HUES64 (cell line): Measurements from ENCODE around the gene CDAN1.

Experiments
- H3K27ac ChIP-seq: 2 replicates; pipeline ENCODE4 v1.7.0; 2013; ENCODE audit warnings: low read depth, low read length, inconsistent platforms
- H3K27me3 ChIP-seq: 2 replicates; pipeline ENCODE4 v1.6.1; 2013; ENCODE audit warnings: mild to moderate bottlenecking, low read length; ENCODE audit not compliant: insufficient read depth
- H3K36me3 ChIP-seq: 2 replicates; pipeline ENCODE4 v1.6.1; 2013; ENCODE audit warnings: mild to moderate bottlenecking, low read length; ENCODE audit not compliant: insufficient read depth
- H3K4me1 ChIP-seq: 2 replicates; pipeline ENCODE4 v1.6.1; 2013; ENCODE audit warnings: mild to moderate bottlenecking, low read length, moderate library complexity; ENCODE audit not compliant: insufficient read depth
- H3K4me3 ChIP-seq: 2 replicates; pipeline ENCODE4 v1.5.1; 2013; ENCODE audit warnings: mild to moderate bottlenecking, low read length, moderate library complexity
- H3K9ac ChIP-seq: 2 replicates; pipeline ENCODE4 v1.6.1; 2013; ENCODE audit warnings: mild to moderate bottlenecking, low read depth, low read length
- H3K9me3 ChIP-seq: 2 replicates; pipeline ENCODE4 v1.6.1; 2013; ENCODE audit warnings: low read depth, low read length; ENCODE audit not compliant: insufficient read depth
- WGBS: fragments of 150-250, 120-280 bp; methylation state at CpG from one replicate; pipeline ENCODE4 v1.1.7; 2013; ENCODE audit warnings: missing lambda C conversion rate; 5-methylcytosine and 5-hydroxymethylcytosine counted together

Gene CDAN1

DNA sequence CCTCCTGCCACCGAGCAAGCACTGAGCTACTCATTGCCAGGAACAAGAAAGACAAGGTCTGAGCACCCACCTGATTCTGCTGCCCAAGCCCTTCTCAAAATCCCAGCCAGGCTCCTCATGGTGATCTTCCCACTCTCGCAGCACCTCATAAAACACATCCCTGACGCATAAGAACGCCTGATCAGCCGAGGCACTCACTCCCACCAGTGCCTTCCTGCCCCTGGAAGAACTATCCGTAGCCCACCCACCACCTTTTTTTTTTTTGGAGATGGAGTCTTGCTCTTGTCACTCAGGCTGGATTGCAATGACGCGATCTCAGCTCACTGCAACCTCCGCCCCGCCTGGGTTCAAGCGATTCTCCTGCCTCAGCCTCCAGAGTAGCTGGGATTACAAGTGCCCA lies 3.9 kb downstream of the CDAN1 start:
- Histone ChIP-seq H3K36me3 (peaks cover 63% of the 10 kb centered on the region), H3K4me3 (no peak overlapping the region), H3K27ac (no peak overlapping the region), H3K4me1 (peaks cover 11% of the 10 kb centered on the region), H3K9me3 (no peaks in the 10 kb centered on the region), H3K27me3 (peaks cover 5% of the 10 kb centered on the region; the same call in 1 of the 2 replicates), H3K9ac (no peak overlapping the region)
- WGBS, result 92% methylated on average over 11 of the region's 11 CpGs

DNA sequence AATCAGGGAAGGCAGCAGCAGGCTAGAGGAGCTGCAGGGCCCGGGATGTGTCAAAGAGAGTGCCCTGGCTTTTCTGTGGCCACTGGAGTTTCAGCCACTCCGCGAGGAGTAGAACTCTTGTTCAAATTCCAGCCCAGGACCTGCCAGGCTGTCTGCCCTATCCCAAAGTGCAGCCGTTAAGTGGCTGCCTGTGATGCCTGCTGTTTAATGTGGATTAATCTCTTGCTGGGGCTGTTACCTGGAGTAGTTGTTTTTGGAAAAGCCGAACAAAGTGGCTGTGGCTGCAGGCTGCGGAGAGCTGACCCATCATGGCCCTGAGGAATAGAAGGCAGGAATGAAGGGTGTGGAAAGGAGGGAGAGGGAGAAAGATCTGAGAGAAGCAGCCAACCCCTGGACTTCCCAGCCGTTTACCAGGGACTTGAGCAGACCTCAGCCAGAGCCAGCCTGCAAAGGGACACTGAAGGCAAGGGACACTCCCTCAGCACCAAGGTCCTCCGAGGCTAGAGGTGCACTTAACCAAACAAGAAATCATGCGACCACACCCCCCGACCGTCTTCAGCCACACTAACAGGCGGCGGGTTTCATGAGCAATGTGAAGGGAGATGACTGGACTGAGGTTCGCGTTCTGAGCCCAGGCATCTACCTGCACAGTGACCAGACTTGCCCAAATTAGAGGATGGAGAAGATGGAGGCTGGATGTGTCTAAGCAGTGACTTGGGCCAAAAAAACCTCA lies 4.7 kb downstream of the CDAN1 start:
- Histone ChIP-seq H3K27ac (no peak overlapping the region), H3K4me1 (peaks cover 17% of the 10 kb centered on the region), H3K9ac (no peak overlapping the region), H3K27me3 (peaks cover 5% of the 10 kb centered on the region; the same call in 1 of the 2 replicates), H3K36me3 (peaks cover 69% of the 10 kb centered on the region), H3K9me3 (no peaks in the 10 kb centered on the region), H3K4me3 (no peak overlapping the region)
- WGBS, result 94% methylated on average over 15 of the region's 15 CpGs

DNA sequence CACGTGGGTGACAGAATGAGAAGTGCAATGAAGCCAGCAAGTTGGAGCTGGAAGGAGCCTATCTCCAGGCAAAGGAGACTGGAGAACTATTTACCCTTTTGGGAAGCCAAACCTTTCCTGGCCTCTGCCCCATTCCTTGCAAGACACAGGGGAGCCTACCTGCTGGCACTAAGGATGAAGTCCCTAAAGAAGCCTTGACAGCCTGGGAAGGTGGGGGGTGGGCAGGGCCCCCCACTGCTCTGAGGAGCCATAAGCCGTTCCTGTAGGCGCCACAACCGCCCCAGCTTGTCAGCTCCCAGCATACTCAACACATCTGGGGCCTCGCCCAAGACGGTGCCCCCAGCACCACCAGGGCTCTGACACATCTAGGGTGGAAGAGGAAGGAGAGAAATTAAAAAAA lies 5.5 kb downstream of the CDAN1 start:
- H3K9ac ChIP-seq, result no peak overlapping the region
- 91% methylated on average over 6 of the region's 6 CpGs for WGBS
- H3K4me1 ChIP-seq, result peaks cover 17% of the 10 kb centered on the region
- peaks cover 5% of the 10 kb centered on the region; the same call in 1 of the 2 replicates for H3K27me3 ChIP-seq
- H3K36me3 ChIP-seq, result peaks cover 77% of the 10 kb centered on the region
- H3K4me3 ChIP-seq, result no peak overlapping the region
- no peaks in the 10 kb centered on the region for H3K9me3 ChIP-seq
- no peak overlapping the region for H3K27ac ChIP-seq

DNA sequence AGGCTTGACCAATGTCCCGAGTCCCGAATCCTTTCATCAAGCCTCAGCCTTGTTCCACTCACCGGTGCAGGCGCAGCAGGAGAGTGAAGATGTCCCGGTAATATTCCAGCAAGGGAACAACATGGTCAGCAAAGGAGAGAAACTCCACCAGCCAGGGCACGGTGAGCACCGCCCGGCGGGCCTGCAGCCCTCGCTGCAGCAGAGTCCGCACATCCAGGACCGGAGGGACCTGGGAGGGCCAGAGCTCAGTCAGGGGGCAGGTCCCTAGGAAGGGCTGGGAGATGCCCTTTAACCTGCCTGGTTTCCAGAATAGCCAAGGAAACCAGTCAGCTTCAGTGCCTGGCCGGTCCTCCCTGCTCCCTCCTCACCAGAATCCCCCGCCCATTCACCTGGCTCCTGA lies 6.4 kb downstream of the CDAN1 start:
- Histone ChIP-seq H3K9me3 (no peaks in the 10 kb centered on the region), H3K9ac (no peak overlapping the region), H3K4me1 (peaks cover 17% of the 10 kb centered on the region), H3K27ac (no peak overlapping the region), H3K27me3 (peaks cover 2% of the 10 kb centered on the region; the same call in 1 of the 2 replicates), H3K36me3 (peaks cover 86% of the 10 kb centered on the region), H3K4me3 (no peak overlapping the region)
- WGBS, result 95% methylated on average over 14 of the region's 14 CpGs

DNA sequence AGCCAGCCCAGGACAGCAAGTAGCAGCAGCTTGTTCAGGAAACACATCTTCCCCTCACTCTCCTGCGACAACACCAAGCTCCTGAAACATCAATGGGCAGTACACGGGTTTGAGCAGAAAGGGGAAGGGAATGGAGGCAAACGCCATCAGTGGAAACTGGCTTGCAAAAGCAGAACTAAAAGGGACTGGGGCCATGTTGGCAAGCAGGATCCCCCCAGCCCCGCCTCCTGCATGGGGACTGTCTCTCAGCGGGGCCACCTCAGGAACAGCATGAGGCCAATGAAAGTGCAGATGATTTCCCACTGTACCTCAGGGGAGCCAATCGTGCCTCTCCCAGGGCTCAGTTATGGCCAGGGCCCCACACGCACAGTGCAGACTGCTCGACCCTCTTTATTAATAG lies 6.8 kb downstream of the CDAN1 start:
- Histone ChIP-seq H3K36me3 (peaks cover 88% of the 10 kb centered on the region), H3K9ac (no peak overlapping the region), H3K27ac (no peak overlapping the region), H3K9me3 (no peaks in the 10 kb centered on the region), H3K4me3 (no peak overlapping the region), H3K27me3 (no peaks in the 10 kb centered on the region), H3K4me1 (peaks cover 17% of the 10 kb centered on the region)
- 90% methylated on average over 8 of the region's 8 CpGs for WGBS

DNA sequence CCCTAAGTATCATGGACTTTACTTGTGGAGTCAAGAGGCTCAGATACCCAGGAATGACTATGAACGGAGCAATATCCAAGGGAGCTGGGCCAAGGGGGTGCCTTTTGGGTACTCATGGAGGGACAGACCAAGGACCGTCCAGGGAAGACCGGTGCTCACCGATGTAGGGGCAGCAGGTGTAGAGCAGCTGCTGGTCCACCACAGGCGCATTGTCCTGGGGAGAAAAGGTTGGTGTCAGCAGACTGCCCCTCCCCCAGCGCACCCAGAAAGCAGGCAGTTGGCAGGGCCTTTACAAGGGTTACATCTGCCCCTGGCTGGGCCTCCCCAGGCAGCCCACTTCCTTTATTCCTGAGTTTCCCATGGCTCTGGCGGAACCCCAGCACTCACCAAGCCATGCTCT lies 7.5 kb downstream of the CDAN1 start:
- H3K27me3 ChIP-seq, result no peaks in the 10 kb centered on the region
- peaks cover 17% of the 10 kb centered on the region for H3K4me1 ChIP-seq
- no peak overlapping the region for H3K4me3 ChIP-seq
- WGBS, result 95% methylated on average over 7 of the region's 7 CpGs
- H3K27ac ChIP-seq, result no peak overlapping the region
- no peak overlapping the region for H3K9ac ChIP-seq
- no peaks in the 10 kb centered on the region for H3K9me3 ChIP-seq
- H3K36me3 ChIP-seq, result peaks cover 88% of the 10 kb centered on the region

DNA sequence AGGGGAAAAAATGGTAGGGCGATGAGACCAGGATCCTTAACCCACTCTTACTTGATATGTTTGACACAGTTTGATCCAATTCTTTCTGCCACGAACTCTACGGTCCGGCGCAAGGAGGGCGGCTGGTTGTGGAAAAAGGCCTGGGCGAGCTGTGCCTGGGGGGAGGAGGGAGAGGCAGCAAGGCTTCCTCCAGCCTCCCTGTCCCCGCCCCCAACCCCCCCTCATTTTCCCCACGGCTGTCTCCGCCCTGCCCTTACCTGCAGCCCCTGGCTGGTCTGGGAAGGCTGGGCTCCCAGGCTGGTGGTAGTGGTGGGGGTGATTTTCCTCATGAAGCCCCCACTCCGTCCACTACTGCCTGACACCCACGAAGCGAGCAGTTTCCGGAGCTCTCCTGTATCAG lies 8.0 kb downstream of the CDAN1 start:
- 90% methylated on average over 9 of the region's 14 CpGs for WGBS
- Histone ChIP-seq H3K27ac (no peak overlapping the region), H3K9ac (no peak overlapping the region)

DNA sequence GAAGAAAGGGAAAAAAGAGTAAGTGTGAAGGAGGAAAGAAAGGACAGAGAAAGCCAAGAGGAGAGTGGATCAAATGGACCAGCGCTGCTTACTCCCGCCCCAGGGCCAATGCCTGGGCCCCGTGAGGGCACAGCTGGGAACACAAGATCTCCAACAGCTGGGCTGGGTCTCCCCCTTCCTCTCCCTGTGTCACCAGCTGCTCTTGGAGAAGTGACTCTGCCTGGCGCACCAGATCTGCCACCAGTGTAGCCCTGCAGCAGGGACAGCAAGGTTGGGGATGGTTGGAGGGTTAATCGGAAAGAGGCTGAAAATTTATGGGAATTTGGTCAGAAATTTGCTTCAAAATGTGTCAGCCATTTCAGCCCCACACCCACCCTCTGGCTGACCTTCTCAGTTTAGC lies 8.4 kb downstream of the CDAN1 start:
- 71% methylated on average over 5 of the region's 5 CpGs for WGBS
- H3K36me3 ChIP-seq, result peaks cover 87% of the 10 kb centered on the region
- H3K27me3 ChIP-seq, result no peaks in the 10 kb centered on the region

More for the DNA sequence above, 8.0 kb downstream of the CDAN1 start:
- Histone ChIP-seq H3K4me3 (no peak overlapping the region), H3K36me3 (peaks cover 88% of the 10 kb centered on the region), H3K4me1 (peaks cover 17% of the 10 kb centered on the region), H3K9me3 (no peaks in the 10 kb centered on the region), H3K27me3 (no peaks in the 10 kb centered on the region)

DNA sequence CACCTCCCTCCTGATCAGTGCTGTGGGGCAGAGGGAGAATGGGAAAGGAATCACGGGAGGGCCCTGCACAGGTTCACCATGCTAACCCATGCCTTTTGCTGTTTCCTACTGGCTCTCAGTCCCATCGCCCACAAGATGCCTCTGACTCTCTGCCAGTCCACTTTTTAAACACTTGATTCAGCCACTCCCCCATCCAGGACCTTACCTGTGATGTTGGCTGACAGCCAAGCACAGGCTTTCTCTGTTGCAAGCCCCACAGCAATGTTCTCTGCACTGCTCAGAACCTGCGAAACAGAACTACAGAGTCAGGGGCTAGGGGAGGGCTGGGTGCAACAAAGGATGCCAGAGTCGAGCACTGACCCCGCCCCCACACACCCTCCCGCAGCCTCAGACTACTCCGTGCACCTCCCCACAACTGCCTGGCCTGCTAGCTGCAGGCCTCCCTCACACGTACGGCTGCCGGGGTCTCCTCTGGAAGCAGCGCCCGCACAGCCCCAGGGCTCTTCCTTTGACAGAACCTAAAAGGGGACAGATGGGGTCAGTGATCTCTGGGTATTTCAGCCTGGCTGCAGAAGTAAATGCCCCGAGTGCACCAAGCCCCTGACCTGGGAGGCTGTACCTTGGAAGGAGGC lies 9.1 kb downstream of the CDAN1 start:
- Histone ChIP-seq H3K4me3 (no peak overlapping the region), H3K4me1 (peaks cover 17% of the 10 kb centered on the region), H3K9me3 (no peaks in the 10 kb centered on the region), H3K9ac (no peak overlapping the region), H3K27ac (no peak overlapping the region), H3K27me3 (no peaks in the 10 kb centered on the region), H3K36me3 (peaks cover 89% of the 10 kb centered on the region)
- 84% methylated on average over 13 of the region's 13 CpGs for WGBS

More for the DNA sequence above, 8.4 kb downstream of the CDAN1 start:
- no peak overlapping the region for H3K4me3 ChIP-seq
- H3K9ac ChIP-seq, result no peak overlapping the region
- H3K4me1 ChIP-seq, result peaks cover 17% of the 10 kb centered on the region
- H3K27ac ChIP-seq, result no peak overlapping the region
- H3K9me3 ChIP-seq, result no peaks in the 10 kb centered on the region

DNA sequence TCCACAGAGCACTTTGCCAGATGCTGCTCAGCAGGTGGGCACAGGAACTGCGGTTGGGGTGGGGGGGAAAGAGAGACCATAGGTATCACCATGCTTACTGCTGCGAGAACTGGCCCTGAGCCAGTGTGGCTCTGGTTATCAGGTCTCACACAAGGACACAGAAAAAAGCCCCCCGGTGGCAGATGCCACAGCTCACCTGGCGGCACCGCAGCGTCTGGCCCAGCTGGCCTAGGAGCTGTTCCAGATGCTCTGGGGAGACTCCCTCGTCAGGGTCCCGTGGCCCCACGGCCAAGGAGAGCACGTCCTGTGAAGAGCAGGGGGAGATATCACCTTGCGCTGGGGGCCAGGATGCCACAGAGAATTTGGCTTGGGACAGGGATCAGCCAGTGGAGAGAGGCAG lies 10.8 kb downstream of the CDAN1 start:
- Histone ChIP-seq H3K27me3 (no peaks in the 10 kb centered on the region), H3K36me3 (peaks cover 75% of the 10 kb centered on the region), H3K4me3 (no peak overlapping the region), H3K4me1 (peaks cover 17% of the 10 kb centered on the region), H3K9me3 (no peaks in the 10 kb centered on the region), H3K27ac (no peak overlapping the region), H3K9ac (no peak overlapping the region)
- 84% methylated on average over 11 of the region's 11 CpGs for WGBS

DNA sequence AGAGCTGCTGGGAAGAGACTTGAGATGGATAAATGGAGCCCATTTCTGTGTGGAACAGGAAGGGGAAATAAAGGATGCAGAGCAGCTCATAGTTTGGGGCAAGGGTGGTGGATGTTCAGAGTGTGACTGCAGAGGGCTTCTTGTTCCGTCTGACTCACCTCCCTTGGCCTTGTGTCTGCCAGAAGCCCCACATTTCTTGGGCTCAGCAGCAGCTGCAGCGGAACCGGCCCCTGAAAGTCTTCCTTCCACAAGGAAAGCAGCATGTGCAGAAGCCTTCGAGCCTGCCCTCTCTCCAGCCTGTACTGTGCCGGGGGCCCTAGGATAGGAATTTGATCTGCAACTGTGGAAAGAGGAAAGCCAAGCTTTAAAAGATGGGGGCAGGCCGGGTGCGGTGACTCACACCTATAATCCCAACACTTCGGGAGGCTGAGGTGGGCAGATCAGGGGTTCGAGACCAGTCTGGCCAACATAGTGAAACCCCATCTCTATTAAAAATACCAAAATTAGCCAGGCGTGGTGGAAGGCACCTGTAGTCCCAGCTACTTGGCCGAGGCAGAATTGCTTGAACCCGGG lies 11.5 kb downstream of the CDAN1 start:
- peaks cover 72% of the 10 kb centered on the region for H3K36me3 ChIP-seq
- H3K9ac ChIP-seq, result no peak overlapping the region
- no peaks in the 10 kb centered on the region for H3K27me3 ChIP-seq
- no peak overlapping the region for H3K4me3 ChIP-seq
- no peaks in the 10 kb centered on the region for H3K9me3 ChIP-seq
- 89% methylated on average over 12 of the region's 12 CpGs for WGBS
- H3K27ac ChIP-seq, result no peak overlapping the region
- peaks cover 17% of the 10 kb centered on the region for H3K4me1 ChIP-seq
